ENCODE measurements around the gene TNFRSF12A. TPM values are rescaled to one million over a fixed set of nuclear protein-coding genes. Genes with fewer than 3 reads are reported as not detected.

The TNFRSF12A gene
- total RNA-seq, 1 donor from 2014 or later, result 4.9 TPM

DNA sequence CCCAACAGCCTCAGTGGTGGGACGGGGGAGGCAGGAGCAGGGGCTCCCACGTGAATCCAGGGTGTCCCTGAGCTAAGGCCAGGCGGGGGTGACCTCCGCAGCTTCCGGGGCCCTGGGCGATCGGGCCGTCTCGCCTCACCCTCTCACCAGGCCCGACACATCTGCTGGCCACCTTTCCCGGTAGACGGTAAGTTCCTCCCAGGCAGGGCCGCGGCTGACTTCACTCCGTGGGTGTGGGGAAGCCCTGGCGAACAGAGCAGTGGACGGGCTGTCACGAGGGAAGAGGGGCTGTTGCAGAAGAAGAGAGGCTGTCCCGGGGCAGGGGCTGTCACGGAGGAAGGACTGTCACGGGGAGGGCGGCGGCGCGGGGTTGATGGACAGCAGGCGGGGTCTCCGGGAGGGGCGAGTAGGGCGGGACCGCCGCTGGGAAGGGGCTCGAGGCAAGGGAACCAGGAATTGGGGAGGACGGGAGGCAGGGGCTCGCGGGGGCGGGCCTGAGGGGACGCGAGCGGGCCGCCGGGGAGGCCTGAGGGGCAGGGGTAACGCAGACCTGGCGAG, 40.4 kb upstream of the TNFRSF12A start:
- Mint-ChIP-seq H3K27me3 (ENCODE audit: insufficient read depth) (peaks cover 4% of the 10 kb centered on the region), H3K4me1 (ENCODE audit: low read depth) (peaks cover 4% of the 10 kb centered on the region), H3K9me3 (no peaks in the 10 kb centered on the region), H3K4me3 (peak overlapping the region; percentile 91), H3K36me3 (ENCODE audit: low read depth) (no peaks in the 10 kb centered on the region), H3K27ac (peak overlapping the region; percentile 87)
- intact Hi-C loops (cut with micrococcal nuclease), result loop anchor here (1.0 kb wide), 1 partner anchor 25 kb away; no protein-coding TSS in a partner anchor
- peak; percentile 30 for DNase-seq (ENCODE audit: low spot score)

DNA sequence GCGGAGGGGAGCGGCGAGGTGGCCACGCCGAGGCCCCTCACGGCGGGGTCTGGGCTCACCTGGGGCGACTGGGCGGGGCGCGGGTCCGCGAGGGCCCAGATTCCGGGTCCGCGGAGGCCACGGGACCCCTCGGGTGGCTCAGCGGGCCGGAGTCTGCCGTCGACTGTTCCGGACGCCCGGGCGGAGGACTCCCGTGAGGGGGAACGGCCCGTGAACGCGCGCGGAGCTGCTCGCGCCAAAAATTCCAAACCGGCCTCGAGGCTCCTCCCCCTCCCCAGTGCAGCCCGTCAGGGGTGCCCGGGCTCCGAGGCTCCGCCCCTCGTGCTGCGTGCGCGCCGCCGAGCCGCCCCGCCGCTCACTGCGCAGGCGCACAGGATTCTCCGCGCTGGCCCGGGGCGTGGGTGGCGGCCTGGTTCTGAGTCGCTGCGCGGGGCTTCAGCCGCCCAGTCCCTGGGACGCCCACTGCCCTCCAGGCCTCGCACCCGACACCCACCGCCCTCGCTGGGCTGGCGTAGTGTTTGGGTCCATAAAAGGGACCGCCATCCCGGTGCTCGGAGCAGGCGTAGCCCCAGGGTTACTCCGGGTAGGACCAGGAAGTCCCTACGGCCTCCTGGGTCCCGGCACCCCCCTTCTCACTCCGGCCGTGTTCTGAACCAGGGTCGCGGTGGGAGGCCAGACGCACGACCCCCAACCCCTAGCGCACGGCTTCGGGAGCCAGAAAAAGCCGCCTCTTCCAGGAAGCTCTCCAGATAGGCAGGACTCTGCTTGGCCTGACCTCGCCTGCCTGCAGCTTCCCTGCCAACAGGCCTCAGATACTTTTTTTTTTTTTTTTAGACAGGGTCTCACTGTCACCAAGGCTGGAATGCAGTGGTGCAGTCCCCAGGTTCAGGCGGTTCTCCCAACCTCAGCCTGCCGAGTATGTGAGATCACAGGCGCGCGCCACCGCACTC, 39.7 kb upstream of the TNFRSF12A start, which contains the start of gene PKMYT1:
Gene PKMYT1 (minus strand): TSS at position 220 of the 950 bp plus-strand sequence. CDS start 789 bp downstream, outside the sequence.
- no peaks in the 10 kb centered on the region for H3K9me3 Mint-ChIP-seq
- H3K27ac Mint-ChIP-seq, result peak within 1 kb of the TSS; percentile 87
- intact Hi-C loops (cut with micrococcal nuclease), result loop anchor here (1.0 kb wide), 1 partner anchor 24 kb away; no protein-coding TSS in a partner anchor
- DNase-seq (ENCODE audit: low spot score), result peak; percentile 97
- H3K4me1 Mint-ChIP-seq (ENCODE audit: low read depth), result peaks cover 4% of the 10 kb centered on the region
- H3K36me3 Mint-ChIP-seq (ENCODE audit: low read depth), result no peaks in the 10 kb centered on the region
- H3K27me3 Mint-ChIP-seq (ENCODE audit: insufficient read depth), result peaks cover 4% of the 10 kb centered on the region
- peak within 1 kb of the TSS; percentile 91 for H3K4me3 Mint-ChIP-seq

DNA sequence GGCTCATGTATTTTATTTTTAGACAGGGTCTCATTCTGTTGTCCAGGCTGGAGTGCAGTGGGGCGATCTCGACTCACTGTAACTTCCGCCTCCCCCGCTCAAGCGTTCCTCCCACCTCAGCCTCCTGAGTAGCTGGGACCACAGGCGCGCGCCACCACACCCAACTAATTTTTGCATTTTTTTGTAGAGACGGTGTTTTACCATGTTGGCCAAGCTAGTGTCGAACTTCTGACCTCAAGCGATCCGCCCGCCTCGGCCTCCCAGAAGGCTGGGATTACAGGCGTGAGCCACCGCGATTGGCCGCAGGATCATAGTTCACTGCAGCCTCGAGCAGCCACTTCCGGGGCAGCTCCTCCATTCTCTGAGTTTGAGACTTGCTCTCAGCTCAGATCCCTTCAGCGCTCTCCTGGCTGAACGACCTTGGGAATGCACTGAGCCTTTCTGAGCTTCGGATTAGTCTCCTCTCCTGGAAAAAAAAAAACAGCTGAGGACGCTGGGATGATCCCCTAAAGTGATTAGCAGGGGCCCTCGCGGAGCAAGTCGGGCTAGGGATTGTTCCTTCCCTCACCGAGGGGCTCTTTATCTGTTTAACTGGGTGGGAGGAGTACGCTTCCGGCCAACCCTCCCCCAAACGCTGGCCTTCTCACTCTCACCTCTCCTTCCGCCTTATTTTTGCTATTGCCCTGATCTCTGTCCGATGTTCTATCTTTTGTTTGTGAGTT, 38.8 kb upstream of the TNFRSF12A start:
- H3K9me3 Mint-ChIP-seq, result no peaks in the 10 kb centered on the region
- DNase-seq (ENCODE audit: low spot score), result no peak
- peaks cover 5% of the 10 kb centered on the region for H3K27me3 Mint-ChIP-seq (ENCODE audit: insufficient read depth)
- peak overlapping the region; percentile 81 for H3K27ac Mint-ChIP-seq
- peak overlapping the region; percentile 80 for H3K4me3 Mint-ChIP-seq
- intact Hi-C loops (cut with micrococcal nuclease), result no loop called here
- H3K4me1 Mint-ChIP-seq (ENCODE audit: low read depth), result peaks cover 4% of the 10 kb centered on the region
- no peaks in the 10 kb centered on the region for H3K36me3 Mint-ChIP-seq (ENCODE audit: low read depth)

DNA sequence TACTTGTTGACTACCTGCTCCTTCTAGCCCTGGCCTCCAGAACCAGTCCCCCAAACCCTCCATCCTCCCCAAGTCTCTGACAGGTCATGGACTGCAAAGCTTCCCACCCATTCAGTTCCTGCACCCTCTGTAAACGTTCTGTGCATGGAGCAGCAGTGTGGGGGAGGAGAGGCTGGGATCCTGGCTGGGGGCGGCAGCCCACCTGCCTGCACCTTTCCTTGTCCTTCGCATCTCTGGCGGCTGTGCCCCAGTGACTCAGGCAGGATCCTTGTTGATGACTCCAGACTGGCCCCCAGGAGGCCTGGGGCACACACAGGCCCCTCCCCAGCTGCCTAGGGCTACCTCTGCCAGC, 38.3 kb upstream of the TNFRSF12A start:
- no peak for DNase-seq (ENCODE audit: low spot score)
- intact Hi-C loops (cut with micrococcal nuclease), result loop anchor here (2.0 kb wide), 1 partner anchor 13 kb away; the partner anchor contains the start of gene PAQR4
- H3K4me3 Mint-ChIP-seq, result peak overlapping the region; percentile 80
- H3K27me3 Mint-ChIP-seq (ENCODE audit: insufficient read depth), result peaks cover 6% of the 10 kb centered on the region
- no peaks in the 10 kb centered on the region for H3K9me3 Mint-ChIP-seq
- peaks cover 4% of the 10 kb centered on the region for H3K4me1 Mint-ChIP-seq (ENCODE audit: low read depth)
- H3K36me3 Mint-ChIP-seq (ENCODE audit: low read depth), result no peaks in the 10 kb centered on the region
- peak overlapping the region; percentile 81 for H3K27ac Mint-ChIP-seq

DNA sequence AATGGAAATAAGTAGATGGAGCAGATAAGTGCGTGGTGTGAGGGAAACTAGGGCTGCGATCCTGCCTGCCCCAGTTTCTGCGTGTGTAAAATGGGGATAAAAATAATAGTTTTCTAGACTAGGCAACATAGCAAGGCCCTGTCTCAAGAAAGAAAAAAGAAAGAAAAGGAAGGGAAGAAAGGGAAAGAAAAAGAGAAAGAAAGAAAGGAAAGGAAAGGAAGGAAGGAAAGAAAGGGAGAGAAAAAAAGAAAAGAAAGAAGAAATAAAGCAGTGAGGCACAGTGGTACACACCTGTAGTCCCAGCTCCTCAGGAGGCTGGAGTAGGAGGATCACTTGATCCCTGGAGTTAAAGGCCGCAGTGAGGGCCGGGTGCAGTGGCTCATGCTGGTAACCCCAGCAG, 37.8 kb upstream of the TNFRSF12A start:
- intact Hi-C loops (cut with micrococcal nuclease), result loop anchor here (2.0 kb wide), 1 partner anchor 14 kb away; the partner anchor contains the start of gene PAQR4
- H3K27ac Mint-ChIP-seq, result no peak overlapping the region
- H3K4me1 Mint-ChIP-seq (ENCODE audit: low read depth), result peaks cover 4% of the 10 kb centered on the region
- peaks cover 6% of the 10 kb centered on the region for H3K27me3 Mint-ChIP-seq (ENCODE audit: insufficient read depth)
- DNase-seq (ENCODE audit: low spot score), result no peak
- no peaks in the 10 kb centered on the region for H3K36me3 Mint-ChIP-seq (ENCODE audit: low read depth)
- no peaks in the 10 kb centered on the region for H3K9me3 Mint-ChIP-seq
- H3K4me3 Mint-ChIP-seq, result peak overlapping the region; percentile 16

DNA sequence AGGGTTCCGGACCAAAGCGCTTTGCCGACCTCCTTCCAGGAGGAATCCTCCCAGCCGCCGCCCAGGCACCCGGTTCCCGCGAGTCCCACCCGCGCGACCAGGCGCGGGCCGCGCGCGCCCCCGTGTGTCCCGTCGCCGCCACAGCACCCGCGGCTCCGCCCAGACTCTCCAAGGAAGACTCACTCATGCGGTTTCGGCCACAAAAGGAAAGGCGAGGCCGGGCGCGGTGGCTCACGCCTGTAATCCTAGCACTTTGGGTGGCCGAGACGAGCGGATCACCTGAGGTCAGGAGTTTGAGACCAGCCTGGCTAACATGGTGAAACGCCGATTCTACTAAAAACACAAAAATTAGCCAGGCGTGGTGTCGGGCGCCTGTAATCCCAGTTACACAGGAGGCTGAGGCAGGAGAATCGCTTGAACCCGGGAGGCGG, 36.4 kb upstream of the TNFRSF12A start:
- peak overlapping the region; percentile 49 for H3K4me3 Mint-ChIP-seq
- intact Hi-C loops (cut with micrococcal nuclease), result loop anchor here (1.0 to 2.0 kb wide), 2 partner anchors 15 to 22 kb away; partner anchors contain the start of gene PAQR4
- no peak overlapping the region for H3K27ac Mint-ChIP-seq
- H3K9me3 Mint-ChIP-seq, result no peaks in the 10 kb centered on the region
- no peaks in the 10 kb centered on the region for H3K36me3 Mint-ChIP-seq (ENCODE audit: low read depth)
- peak; percentile 61 for DNase-seq (ENCODE audit: low spot score)
- H3K27me3 Mint-ChIP-seq (ENCODE audit: insufficient read depth), result peaks cover 6% of the 10 kb centered on the region
- H3K4me1 Mint-ChIP-seq (ENCODE audit: low read depth), result peaks cover 4% of the 10 kb centered on the region

DNA sequence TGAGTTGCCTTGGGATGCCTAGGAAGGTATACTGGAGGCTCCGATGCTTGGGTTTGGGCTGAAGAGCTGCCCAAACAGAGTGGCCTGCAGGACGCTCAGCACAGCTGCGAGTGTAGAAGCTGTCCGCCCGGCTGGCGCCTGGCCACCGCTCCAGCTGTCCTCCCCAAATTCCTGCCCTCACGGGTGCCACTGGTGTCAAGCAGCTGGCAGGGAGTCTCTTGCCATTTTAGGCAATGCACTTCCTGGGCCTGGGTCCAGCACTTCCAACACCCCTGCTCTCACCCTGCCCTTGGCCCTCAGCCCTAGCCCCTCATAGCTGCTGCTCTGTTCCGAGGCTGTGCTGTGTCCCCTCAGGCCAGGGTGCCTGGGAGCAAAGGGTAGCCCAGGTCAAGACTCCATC, 34.7 kb upstream of the TNFRSF12A start:
- Mint-ChIP-seq H3K27me3 (ENCODE audit: insufficient read depth) (peaks cover 11% of the 10 kb centered on the region), H3K27ac (no peak overlapping the region), H3K9me3 (no peaks in the 10 kb centered on the region), H3K4me1 (ENCODE audit: low read depth) (peaks cover 4% of the 10 kb centered on the region), H3K4me3 (no peak overlapping the region), H3K36me3 (ENCODE audit: low read depth) (no peaks in the 10 kb centered on the region)
- intact Hi-C loops (cut with micrococcal nuclease), result no loop called here
- no peak for DNase-seq (ENCODE audit: low spot score)

DNA sequence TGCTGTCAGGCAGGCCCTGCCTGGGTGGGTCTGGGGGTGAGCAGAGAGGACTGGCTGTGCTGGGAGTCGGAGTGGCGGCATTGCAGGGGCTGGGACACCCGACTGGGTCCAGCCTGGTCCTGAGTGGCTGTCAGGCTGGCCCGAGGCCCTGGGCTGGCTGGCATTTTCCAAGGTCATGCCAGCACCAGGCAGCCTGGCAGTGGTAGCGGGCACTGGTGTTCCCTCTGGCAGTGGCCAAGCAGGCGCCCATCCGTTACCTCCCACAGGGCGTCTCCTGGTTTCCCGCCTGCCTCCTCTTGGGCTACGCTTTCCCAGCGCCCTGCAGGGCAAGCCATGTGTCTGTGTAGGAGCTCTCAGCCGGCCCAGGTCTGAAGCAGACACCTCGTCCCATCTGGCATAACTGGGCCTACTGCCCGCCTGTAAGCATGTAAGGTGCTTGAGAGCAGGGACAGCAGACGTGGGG, 34.2 kb upstream of the TNFRSF12A start:
- no peak for DNase-seq (ENCODE audit: low spot score)
- no peak overlapping the region for H3K4me3 Mint-ChIP-seq
- peaks cover 11% of the 10 kb centered on the region for H3K27me3 Mint-ChIP-seq (ENCODE audit: insufficient read depth)
- no peaks in the 10 kb centered on the region for H3K36me3 Mint-ChIP-seq (ENCODE audit: low read depth)
- no peaks in the 10 kb centered on the region for H3K9me3 Mint-ChIP-seq
- no peak overlapping the region for H3K27ac Mint-ChIP-seq
- intact Hi-C loops (cut with micrococcal nuclease), result no loop called here
- H3K4me1 Mint-ChIP-seq (ENCODE audit: low read depth), result peaks cover 4% of the 10 kb centered on the region

DNA sequence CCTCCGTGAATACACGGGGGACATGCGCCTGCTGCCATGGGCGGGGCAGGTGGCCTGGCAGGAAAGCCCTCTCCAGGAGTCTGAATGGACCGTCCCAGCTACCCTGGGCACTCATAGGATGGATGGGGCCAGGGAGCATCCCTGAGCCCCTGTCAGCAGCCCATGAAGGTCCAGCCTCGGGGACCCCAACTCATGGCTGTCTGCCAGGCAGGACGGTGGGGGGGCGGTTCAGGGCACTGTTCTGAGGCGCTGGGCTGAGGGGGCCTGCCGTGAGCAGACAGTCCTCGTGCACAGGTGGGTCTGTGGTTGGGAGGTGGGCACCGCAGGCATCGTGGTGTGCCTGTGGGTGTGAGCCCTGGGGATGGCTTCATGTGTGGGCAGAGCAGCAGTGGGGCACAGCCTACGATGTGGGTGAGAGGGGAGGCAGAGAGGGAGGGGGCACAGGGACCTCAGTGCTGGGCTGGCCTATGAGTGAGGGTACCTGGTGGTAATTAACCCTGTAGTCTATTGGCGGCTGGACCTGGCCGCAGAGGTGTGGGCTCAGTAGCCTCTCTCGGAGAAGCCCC, 33.5 kb upstream of the TNFRSF12A start:
- Mint-ChIP-seq H3K27me3 (ENCODE audit: insufficient read depth) (peaks cover 11% of the 10 kb centered on the region), H3K4me1 (ENCODE audit: low read depth) (peaks cover 3% of the 10 kb centered on the region), H3K9me3 (no peaks in the 10 kb centered on the region), H3K36me3 (ENCODE audit: low read depth) (no peaks in the 10 kb centered on the region), H3K4me3 (no peak overlapping the region), H3K27ac (no peak overlapping the region)
- intact Hi-C loops (cut with micrococcal nuclease), result no loop called here
- no peak for DNase-seq (ENCODE audit: low spot score)

DNA sequence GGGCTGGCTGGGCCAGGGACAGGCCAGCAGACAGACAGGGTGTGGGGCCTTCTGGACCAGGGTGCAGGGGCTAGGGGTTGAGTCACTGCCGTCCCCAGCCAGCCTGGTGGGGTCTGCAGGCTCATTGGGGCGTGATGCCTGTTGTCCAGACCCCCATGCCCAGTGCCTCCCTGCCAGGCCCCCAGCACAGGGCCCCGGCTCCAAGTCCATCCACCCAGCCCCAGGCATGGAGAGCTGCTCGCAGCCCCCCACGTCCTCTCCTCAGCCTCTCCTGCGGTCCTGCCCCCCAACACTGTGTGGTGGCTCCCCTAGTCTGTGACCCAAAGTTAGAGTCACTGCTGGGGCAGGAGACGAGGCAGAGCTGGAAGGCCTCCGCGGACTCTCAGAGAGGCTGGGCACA, 32.9 kb upstream of the TNFRSF12A start:
- no peak overlapping the region for H3K4me3 Mint-ChIP-seq
- H3K36me3 Mint-ChIP-seq (ENCODE audit: low read depth), result no peaks in the 10 kb centered on the region
- H3K27me3 Mint-ChIP-seq (ENCODE audit: insufficient read depth), result peaks cover 11% of the 10 kb centered on the region
- H3K27ac Mint-ChIP-seq, result no peak overlapping the region
- no peaks in the 10 kb centered on the region for H3K4me1 Mint-ChIP-seq (ENCODE audit: low read depth)
- no peaks in the 10 kb centered on the region for H3K9me3 Mint-ChIP-seq
- intact Hi-C loops (cut with micrococcal nuclease), result no loop called here
- DNase-seq (ENCODE audit: low spot score), result no peak

DNA sequence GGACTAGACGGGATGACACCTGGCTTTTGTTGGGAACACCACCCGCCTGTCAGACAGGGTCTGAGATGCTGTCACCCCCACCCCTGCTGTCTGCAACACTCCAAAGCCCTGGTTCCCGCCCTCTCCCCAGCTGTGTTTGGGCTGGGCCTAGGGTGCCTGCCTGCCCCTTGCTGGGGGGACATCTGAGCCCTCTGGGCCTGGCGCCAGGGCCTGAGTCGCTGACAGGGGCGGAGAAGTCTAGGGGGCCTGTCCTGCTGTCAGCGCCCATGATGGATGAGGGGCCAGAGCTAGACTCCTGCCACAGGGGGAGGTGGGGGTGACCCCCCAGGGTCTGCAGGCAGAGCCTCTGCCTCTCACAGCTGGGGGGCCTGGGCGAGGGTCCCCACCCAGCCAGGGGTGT, 32.3 kb upstream of the TNFRSF12A start:
- DNase-seq (ENCODE audit: low spot score), result no peak
- Mint-ChIP-seq H3K27me3 (ENCODE audit: insufficient read depth) (peaks cover 9% of the 10 kb centered on the region), H3K9me3 (no peaks in the 10 kb centered on the region), H3K4me1 (ENCODE audit: low read depth) (no peaks in the 10 kb centered on the region), H3K36me3 (ENCODE audit: low read depth) (no peaks in the 10 kb centered on the region), H3K4me3 (no peak overlapping the region), H3K27ac (no peak overlapping the region)
- intact Hi-C loops (cut with micrococcal nuclease), result no loop called here

DNA sequence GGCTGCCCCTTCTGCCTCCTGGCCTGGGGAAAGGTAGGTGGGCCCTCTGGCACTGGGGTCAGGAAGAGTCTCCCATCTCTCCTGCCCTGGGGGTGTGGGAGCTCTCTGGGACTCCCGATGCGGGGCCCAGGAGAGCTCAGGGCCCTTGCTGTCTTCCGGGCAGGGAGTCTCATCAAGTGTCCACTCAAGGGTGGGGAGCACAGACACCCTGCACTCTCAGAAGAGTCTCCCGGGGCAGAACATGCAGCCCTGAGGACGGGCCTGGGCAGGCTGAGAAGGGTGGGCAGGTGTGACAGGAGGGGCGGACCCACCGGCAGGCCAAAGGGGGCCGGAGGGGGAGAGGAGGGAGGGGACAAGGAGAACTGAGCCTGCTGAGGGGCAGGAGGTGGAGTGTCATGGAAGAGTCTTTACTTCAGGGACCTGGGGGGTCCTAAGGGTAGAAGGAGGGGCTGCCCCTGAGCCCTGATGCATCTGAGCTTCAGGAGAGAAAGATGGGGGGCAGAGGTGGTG, 31.5 kb upstream of the TNFRSF12A start:
- Mint-ChIP-seq H3K9me3 (no peaks in the 10 kb centered on the region), H3K27me3 (ENCODE audit: insufficient read depth) (peaks cover 9% of the 10 kb centered on the region), H3K36me3 (ENCODE audit: low read depth) (no peaks in the 10 kb centered on the region), H3K4me1 (ENCODE audit: low read depth) (no peaks in the 10 kb centered on the region), H3K4me3 (no peak overlapping the region), H3K27ac (no peak overlapping the region)
- intact Hi-C loops (cut with micrococcal nuclease), result no loop called here
- no peak for DNase-seq (ENCODE audit: low spot score)

Measured in activated T-helper 1 cell treated with anti-CD3 and anti-CD28 coated beads, Interleukin-12 subunit alpha, Interleukin-12 subunit beta, Interleukin-2, Interleukin-4 antibody, amounts not matched to agents 30 ng/mL and 10 ng/mL and 1 ng/mL, durations not matched to agents 14 hours and 24 hours and 36 hours (primary cell).